Measurements from ENCODE around the gene COL6A3. TPM values are rescaled to one million over a fixed set of nuclear protein-coding genes. Genes with fewer than 3 reads are reported as not detected.

COL6A3 gene
- total RNA-seq, 1 donor from 2014 or later, result 4.9 TPM

DNA sequence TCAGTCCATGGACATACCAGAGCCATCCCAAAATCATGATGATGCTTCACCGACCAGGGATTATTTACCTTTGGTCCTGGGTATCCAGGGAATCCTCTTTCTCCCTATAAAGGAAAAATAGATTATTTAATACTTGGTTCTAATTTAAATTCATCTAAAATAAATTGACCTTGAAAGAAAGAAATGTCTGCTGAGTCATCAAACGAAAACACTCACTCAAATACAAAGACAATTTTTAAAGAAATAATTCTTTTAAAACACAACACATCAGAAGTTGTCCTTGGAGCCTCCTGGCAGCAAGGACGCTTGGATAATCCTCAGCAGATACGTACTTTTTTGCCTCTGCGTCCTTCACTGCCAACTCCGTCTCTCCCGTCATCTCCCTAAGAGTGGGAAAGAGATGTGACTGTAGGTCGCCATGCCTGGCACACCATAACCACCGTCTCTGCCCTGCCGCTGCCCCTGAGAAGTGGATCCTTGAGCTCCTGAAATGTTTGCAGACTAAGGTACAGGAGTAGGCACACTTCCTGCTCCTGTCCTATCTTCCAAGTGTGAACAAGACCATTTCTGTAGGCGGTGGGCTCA, 65.6 kb downstream of the COL6A3 start:
- no peak overlapping the region for H3K4me3 Mint-ChIP-seq
- no peak for DNase-seq (ENCODE audit: low read depth, low spot score)
- TF ChIP-seq, protein P1, sequence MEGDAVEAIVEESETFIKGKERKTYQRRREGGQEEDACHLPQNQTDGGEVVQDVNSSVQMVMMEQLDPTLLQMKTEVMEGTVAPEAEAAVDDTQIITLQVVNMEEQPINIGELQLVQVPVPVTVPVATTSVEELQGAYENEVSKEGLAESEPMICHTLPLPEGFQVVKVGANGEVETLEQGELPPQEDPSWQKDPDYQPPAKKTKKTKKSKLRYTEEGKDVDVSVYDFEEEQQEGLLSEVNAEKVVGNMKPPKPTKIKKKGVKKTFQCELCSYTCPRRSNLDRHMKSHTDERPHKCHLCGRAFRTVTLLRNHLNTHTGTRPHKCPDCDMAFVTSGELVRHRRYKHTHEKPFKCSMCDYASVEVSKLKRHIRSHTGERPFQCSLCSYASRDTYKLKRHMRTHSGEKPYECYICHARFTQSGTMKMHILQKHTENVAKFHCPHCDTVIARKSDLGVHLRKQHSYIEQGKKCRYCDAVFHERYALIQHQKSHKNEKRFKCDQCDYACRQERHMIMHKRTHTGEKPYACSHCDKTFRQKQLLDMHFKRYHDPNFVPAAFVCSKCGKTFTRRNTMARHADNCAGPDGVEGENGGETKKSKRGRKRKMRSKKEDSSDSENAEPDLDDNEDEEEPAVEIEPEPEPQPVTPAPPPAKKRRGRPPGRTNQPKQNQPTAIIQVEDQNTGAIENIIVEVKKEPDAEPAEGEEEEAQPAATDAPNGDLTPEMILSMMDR (conservative IDR thresholded peaks at IDR 0.05), result no peak
- H3K9me3 Mint-ChIP-seq, result no peaks in the 10 kb centered on the region
- H3K36me3 Mint-ChIP-seq (ENCODE audit: low read depth), result no peaks in the 10 kb centered on the region
- no peaks in the 10 kb centered on the region for H3K4me1 Mint-ChIP-seq
- H3K27me3 Mint-ChIP-seq (ENCODE audit: low read depth), result peaks cover 30% of the 10 kb centered on the region
- no peak overlapping the region for H3K27ac Mint-ChIP-seq (ENCODE audit: unreplicated experiment)

DNA sequence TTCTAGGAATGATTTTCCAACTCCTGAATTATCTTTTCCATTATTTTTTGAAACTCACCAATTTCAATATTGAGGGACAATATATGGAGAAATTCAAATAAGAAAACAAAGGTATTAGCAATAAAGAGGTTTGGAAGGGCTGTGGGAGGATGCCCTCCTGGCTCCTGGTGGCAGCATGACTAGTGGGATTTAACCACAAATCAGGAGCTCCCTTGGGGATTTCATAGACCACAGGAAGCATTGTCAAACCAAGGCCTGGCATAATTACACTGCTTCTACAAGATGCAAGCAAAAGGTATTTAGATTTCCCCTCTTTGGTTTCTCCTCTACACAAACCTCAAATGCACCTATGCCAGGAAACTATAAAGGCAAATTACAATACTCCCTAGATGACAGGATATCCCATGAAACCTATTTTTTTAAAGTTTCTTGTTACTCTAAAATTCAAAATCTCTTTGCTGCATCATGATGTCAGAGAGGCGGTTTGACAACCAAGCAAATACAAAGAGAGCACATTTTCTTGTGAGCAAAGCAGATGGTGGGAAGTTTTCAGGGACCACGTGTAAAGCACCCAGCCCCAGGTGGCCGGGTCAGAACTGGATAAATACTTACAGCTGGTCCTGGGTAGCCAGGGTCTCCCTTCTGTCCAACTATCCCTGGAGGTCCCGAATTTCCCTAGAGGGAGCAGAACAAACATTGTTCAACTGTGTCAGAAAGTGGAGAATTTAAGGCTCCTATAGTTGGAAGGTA, 67.9 kb downstream of the COL6A3 start:
- TF ChIP-seq, protein P1 (conservative IDR thresholded peaks at IDR 0.05), result no peak
- no peaks in the 10 kb centered on the region for H3K4me1 Mint-ChIP-seq
- H3K27ac Mint-ChIP-seq (ENCODE audit: unreplicated experiment), result no peak overlapping the region
- no peaks in the 10 kb centered on the region for H3K9me3 Mint-ChIP-seq
- H3K4me3 Mint-ChIP-seq, result no peak overlapping the region
- H3K36me3 Mint-ChIP-seq (ENCODE audit: low read depth), result no peaks in the 10 kb centered on the region
- H3K27me3 Mint-ChIP-seq (ENCODE audit: low read depth), result peaks cover 14% of the 10 kb centered on the region
- no peak for DNase-seq (ENCODE audit: low read depth, low spot score)

DNA sequence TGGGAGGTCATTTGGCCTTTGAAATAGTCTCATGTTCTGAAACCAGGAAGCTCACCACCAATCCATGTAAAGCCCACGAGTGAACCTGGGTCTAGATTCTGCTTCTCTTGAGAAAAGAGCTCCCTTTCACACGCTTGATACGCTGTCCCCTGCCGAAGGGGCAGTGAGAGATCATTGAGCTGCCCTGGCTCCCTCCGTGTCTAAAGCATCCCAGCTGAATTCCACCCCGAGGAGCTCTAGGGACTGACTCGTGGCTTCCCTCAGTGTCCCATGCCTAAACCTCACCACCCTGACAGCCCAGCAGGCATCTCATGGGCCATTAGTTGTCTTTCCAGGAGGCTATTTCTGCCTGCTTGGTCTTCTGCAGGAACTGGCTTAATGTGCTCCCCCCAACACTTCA, 68.6 kb downstream of the COL6A3 start:
- Mint-ChIP-seq H3K36me3 (ENCODE audit: low read depth) (no peaks in the 10 kb centered on the region), H3K4me1 (no peaks in the 10 kb centered on the region), H3K4me3 (no peak overlapping the region), H3K27ac (ENCODE audit: unreplicated experiment) (no peak overlapping the region), H3K27me3 (ENCODE audit: low read depth) (peaks cover 9% of the 10 kb centered on the region), H3K9me3 (no peaks in the 10 kb centered on the region)
- TF ChIP-seq, protein P1 (conservative IDR thresholded peaks at IDR 0.05), result no peak
- DNase-seq (ENCODE audit: low read depth, low spot score), result no peak

DNA sequence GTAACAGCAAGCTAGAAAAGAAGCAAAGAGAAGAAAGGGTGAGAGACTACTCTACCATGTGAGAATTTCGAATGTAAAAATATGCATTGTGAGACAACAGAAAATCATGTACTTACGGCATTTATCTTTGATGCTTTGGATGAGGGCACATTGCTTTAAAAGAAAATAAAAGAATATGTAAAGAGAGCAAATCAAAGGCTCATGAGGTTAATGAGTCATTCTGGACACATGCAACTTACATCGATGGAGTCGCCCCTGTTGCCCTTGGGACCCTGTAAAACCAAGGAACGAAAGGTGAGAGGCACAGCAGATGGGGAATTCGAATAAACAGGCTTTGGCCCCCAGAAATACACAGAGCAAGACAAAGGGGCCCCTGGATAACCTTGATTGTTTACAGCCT, 69.0 kb downstream of the COL6A3 start:
- Mint-ChIP-seq H3K27me3 (ENCODE audit: low read depth) (peaks cover 6% of the 10 kb centered on the region), H3K4me1 (no peaks in the 10 kb centered on the region), H3K27ac (ENCODE audit: unreplicated experiment) (no peak overlapping the region), H3K9me3 (no peaks in the 10 kb centered on the region), H3K4me3 (no peak overlapping the region), H3K36me3 (ENCODE audit: low read depth) (no peaks in the 10 kb centered on the region)
- TF ChIP-seq, protein P1 (conservative IDR thresholded peaks at IDR 0.05), result no peak
- no peak for DNase-seq (ENCODE audit: low read depth, low spot score)

DNA sequence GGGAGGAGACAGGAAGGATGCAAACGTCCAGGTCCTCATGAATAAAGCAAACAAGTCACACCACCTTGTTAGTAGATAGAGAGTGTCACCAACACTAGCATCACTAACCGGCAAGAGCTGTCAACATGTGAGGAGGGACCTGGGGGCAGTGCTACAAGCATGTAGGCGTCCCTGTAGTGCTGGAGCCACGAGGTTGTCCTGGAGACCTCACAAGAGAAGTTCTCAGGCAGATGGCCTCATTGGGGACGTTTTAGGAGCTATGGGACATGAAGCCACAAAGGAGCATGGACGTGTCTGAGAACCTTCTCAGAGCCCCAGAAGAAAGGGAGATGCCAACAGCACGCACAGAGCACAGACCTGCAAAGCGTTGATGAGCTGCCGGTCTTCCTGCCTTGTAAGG, 70.0 kb downstream of the COL6A3 start:
- Mint-ChIP-seq H3K27me3 (ENCODE audit: low read depth) (peaks cover 2% of the 10 kb centered on the region), H3K36me3 (ENCODE audit: low read depth) (no peaks in the 10 kb centered on the region), H3K9me3 (no peaks in the 10 kb centered on the region), H3K27ac (ENCODE audit: unreplicated experiment) (no peak overlapping the region), H3K4me1 (no peaks in the 10 kb centered on the region), H3K4me3 (no peak overlapping the region)
- no peak for DNase-seq (ENCODE audit: low read depth, low spot score)
- TF ChIP-seq, protein P1 (conservative IDR thresholded peaks at IDR 0.05), result no peak
